Urinary bladder (tissue), 4 donors: ENCODE measurements around the gene C2CD4D. TPM values are rescaled to one million over a fixed set of nuclear protein-coding genes. Genes with fewer than 3 reads are reported as not detected.

Experiments used
- DNase-seq: peaks from one replicate; pipeline ENCODE4 v3.0.0-alpha.2; 2015; ENCODE audit errors: extremely low spot score
- H3K27ac ChIP-seq: one replicate; pipeline ENCODE4 v1.5.1; 2013; ENCODE audit warnings: low read depth, mild to moderate bottlenecking, moderate library complexity
- H3K36me3 ChIP-seq: one replicate; pipeline ENCODE4 v1.6.1; 2013; ENCODE audit warnings: mild to moderate bottlenecking, moderate library complexity; ENCODE audit not compliant: insufficient read depth
- H3K4me1 ChIP-seq: one replicate; pipeline ENCODE4 v1.6.1; 2013; ENCODE audit warnings: mild to moderate bottlenecking, moderate library complexity; ENCODE audit not compliant: insufficient read depth
- H3K4me3 ChIP-seq: one replicate; pipeline ENCODE4 v1.5.1; 2013; ENCODE audit warnings: low read depth, low read length
- WGBS: extraction: QIAGEN DNeasy Blood & Tissue Kit; methylation state at CpG from one replicate; pipeline ENCODE4 v1.1.7; 2013; 5-methylcytosine and 5-hydroxymethylcytosine counted together
- polyA plus RNA-seq: library from polyadenylated mRNA; stranded (reverse); fragments of 200-250 nt; gene quantifications from one replicate; pipeline ENCODE4 v1.2.3, GENCODE V29; 2013
- total RNA-seq: library from RNA; depleted of rRNA; stranded (reverse); fragments of >200 nt; gene quantifications from one replicate; pipeline ENCODE4 v1.2.3, GENCODE V29; 2014
- donor health status: healthy with polysubstance abuse.
- donor health status: healthy.

The C2CD4D gene
- total and polyA plus RNA-seq, 2 donors = 0.05 TPM; not detected in 1

GRCh38 chr1:151822404-151822803 is 17.2 kb downstream of the C2CD4D start:
- WGBS = 51% methylated on average over 7 of the region's 7 CpGs
- no peak overlapping the region for H3K27ac ChIP-seq
- H3K4me1 ChIP-seq = no peaks in the 10 kb centered on the region
- H3K36me3 ChIP-seq = no peaks in the 10 kb centered on the region
- DNase-seq = no peak
- H3K4me3 ChIP-seq = no peak overlapping the region

- H3K4me3 ChIP-seq = no peak overlapping the region
- no peak for DNase-seq
- WGBS = 16% methylated on average over 2 of the region's 2 CpGs
- H3K36me3 ChIP-seq = no peaks in the 10 kb centered on the region
- H3K4me1 ChIP-seq = no peaks in the 10 kb centered on the region
- no peak overlapping the region for H3K27ac ChIP-seq
Measured at GRCh38 chr1:151820940-151821339, 18.7 kb downstream of the C2CD4D start.

- Histone ChIP-seq H3K27ac (no peak overlapping the region), H3K36me3 (no peaks in the 10 kb centered on the region), H3K4me3 (no peak overlapping the region), H3K4me1 (no peaks in the 10 kb centered on the region)
- WGBS = 73% methylated on average over 7 of the region's 7 CpGs
- no peak for DNase-seq
Measured at GRCh38 chr1:151819976-151820623, 19.5 kb downstream of the C2CD4D start.

GRCh38 chr1:151819227-151819835 is 20.3 kb downstream of the C2CD4D start:
- no peak for DNase-seq
- Histone ChIP-seq H3K36me3 (no peaks in the 10 kb centered on the region), H3K4me3 (no peak overlapping the region), H3K4me1 (no peaks in the 10 kb centered on the region), H3K27ac (no peak overlapping the region)
- 87% methylated on average over 12 of the region's 12 CpGs for WGBS

GRCh38 chr1:151817353-151817730 is 22.3 kb downstream of the C2CD4D start:
- Histone ChIP-seq H3K36me3 (no peaks in the 10 kb centered on the region), H3K4me3 (no peak overlapping the region), H3K27ac (no peak overlapping the region), H3K4me1 (no peaks in the 10 kb centered on the region)
- DNase-seq = no peak
- WGBS = 62% methylated on average over 7 of the region's 7 CpGs

GRCh38 chr1:151816548-151817352 is 22.9 kb downstream of the C2CD4D start:
- no peak for DNase-seq
- 78% methylated on average over 26 of the region's 26 CpGs for WGBS

GRCh38 chr1:151815716-151816327 is 23.8 kb downstream of the C2CD4D start:
- H3K4me3 ChIP-seq = no peak overlapping the region
- H3K4me1 ChIP-seq = no peaks in the 10 kb centered on the region
- no peak for DNase-seq
- no peak overlapping the region for H3K27ac ChIP-seq
- 76% methylated on average over 12 of the region's 12 CpGs for WGBS
- H3K36me3 ChIP-seq = no peaks in the 10 kb centered on the region

More at GRCh38 chr1:151816548-151817352, 22.9 kb downstream of the C2CD4D start:
- no peak overlapping the region for H3K4me3 ChIP-seq
- H3K27ac ChIP-seq = no peak overlapping the region
- H3K36me3 ChIP-seq = no peaks in the 10 kb centered on the region
- no peaks in the 10 kb centered on the region for H3K4me1 ChIP-seq

- WGBS = 80% methylated on average over 8 of the region's 8 CpGs
- no peak for DNase-seq
- no peaks in the 10 kb centered on the region for H3K36me3 ChIP-seq
- H3K4me3 ChIP-seq = no peak overlapping the region
- no peaks in the 10 kb centered on the region for H3K4me1 ChIP-seq
- H3K27ac ChIP-seq = no peak overlapping the region
Measured at GRCh38 chr1:151814971-151815545, 24.6 kb downstream of the C2CD4D start.

GRCh38 chr1:151814426-151814825 is 25.2 kb downstream of the C2CD4D start:
- H3K4me1 ChIP-seq = no peaks in the 10 kb centered on the region
- H3K36me3 ChIP-seq = no peaks in the 10 kb centered on the region
- H3K27ac ChIP-seq = no peak overlapping the region
- 83% methylated on average over 15 of the region's 15 CpGs for WGBS
- no peak overlapping the region for H3K4me3 ChIP-seq
- no peak for DNase-seq

- Histone ChIP-seq H3K27ac (no peak overlapping the region), H3K4me1 (no peaks in the 10 kb centered on the region), H3K36me3 (no peaks in the 10 kb centered on the region), H3K4me3 (no peak overlapping the region)
- WGBS = 81% methylated on average over 12 of the region's 12 CpGs
- DNase-seq = no peak
Measured at GRCh38 chr1:151813271-151813977, 26.2 kb downstream of the C2CD4D start.

- Histone ChIP-seq H3K4me1 (no peaks in the 10 kb centered on the region), H3K27ac (no peak overlapping the region), H3K4me3 (no peak overlapping the region), H3K36me3 (no peaks in the 10 kb centered on the region)
- no peak for DNase-seq
- WGBS = 79% methylated on average over 9 of the region's 9 CpGs
Measured at GRCh38 chr1:151811181-151811580, 28.4 kb downstream of the C2CD4D start.

GRCh38 chr1:151809985-151810556 is 29.5 kb downstream of the C2CD4D start:
- no peak for DNase-seq
- no peak overlapping the region for H3K4me3 ChIP-seq
- no peaks in the 10 kb centered on the region for H3K4me1 ChIP-seq
- no peaks in the 10 kb centered on the region for H3K36me3 ChIP-seq
- no peak overlapping the region for H3K27ac ChIP-seq
- 89% methylated on average over 1 of the region's 1 CpG for WGBS
